HG03175 (cell line): Measurements from ENCODE around the gene USHBP1.
A peak's percentile ranks its signal among the peaks of the same experiment; 100 is the strongest.

ENCODE experiments used
- ATAC-seq: cut with Tn5 transposase; IDR thresholded peaks from one replicate; pipeline ENCODE4 v1.9.1; 2021; ENCODE audit warnings: mild to moderate bottlenecking, moderate library complexity; ENCODE audit not compliant: unreplicated experiment

The USHBP1 gene, protein sequence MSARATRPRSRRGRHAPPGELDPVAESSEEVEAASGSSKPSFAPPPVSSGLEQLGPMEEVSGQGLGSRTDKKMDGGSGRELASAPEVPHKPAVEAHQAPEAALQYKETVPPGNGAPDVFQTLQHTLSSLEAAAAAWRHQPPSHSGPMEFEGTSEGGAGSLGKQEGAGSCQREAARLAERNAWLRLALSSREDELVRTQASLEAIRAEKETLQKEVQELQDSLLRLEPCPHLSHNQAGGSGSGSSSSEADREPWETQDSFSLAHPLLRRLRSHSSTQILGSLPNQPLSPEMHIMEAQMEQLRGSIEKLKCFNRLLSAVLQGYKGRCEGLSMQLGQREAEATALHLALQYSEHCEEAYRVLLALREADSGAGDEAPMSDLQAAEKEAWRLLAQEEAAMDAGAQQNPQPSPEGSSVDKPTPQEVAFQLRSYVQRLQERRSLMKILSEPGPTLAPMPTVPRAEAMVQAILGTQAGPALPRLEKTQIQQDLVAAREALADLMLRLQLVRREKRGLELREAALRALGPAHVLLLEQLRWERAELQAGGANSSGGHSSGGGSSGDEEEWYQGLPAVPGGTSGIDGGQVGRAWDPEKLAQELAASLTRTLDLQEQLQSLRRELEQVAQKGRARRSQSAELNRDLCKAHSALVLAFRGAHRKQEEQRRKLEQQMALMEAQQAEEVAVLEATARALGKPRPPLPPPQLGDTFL

DNA sequence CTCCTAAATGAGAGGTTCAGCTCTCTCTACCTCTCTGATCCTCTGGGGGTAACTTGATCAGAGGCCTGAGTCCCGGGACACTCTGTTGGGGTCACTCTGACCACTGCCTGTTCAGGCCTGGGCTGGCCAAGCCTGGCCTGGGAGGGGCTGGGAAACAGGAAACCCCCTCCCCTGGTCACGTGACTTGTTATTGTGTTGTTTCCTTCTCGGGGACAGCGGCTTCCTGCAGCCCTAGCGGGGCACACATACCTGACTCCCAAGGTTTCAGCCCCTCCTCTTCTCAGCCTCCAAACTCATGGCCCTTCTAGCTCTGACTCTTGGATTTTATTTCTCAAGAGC, at the start of gene USHBP1:
Gene USHBP1, minus strand, starts transcription at position 105 of the 339 bp plus-strand sequence. CDS start 446 bp downstream, outside the sequence.
- no peak for ATAC-seq

DNA sequence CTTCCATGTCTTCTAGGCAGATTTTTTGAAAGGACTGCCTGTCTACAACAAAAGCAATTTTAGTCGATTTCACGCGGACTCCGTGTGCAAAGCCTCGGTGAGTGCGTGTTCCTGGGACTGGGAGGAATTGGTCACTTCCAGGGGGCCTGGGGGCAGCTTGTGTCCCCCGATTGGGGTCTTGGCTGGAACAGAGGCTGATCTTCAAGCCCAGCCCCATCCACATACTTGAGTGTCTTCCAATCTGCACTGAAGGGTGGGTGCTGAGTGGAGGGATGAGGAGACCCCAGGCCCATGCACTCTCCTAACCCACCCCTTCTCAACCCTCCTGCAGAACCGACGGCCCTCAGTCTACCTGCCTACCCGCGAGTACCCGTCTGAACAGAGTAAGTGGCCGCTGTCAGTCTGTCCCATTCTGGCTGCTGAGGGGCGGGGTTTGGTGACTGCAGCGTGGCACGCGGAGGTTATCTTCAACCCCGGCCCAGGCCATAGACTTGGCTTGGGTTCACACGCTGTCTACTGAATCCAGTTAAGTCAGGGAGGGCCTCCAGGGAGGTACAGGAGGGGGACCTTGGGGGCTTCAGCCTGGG, 49.6 kb upstream of the USHBP1 start:
- no peak for ATAC-seq

DNA sequence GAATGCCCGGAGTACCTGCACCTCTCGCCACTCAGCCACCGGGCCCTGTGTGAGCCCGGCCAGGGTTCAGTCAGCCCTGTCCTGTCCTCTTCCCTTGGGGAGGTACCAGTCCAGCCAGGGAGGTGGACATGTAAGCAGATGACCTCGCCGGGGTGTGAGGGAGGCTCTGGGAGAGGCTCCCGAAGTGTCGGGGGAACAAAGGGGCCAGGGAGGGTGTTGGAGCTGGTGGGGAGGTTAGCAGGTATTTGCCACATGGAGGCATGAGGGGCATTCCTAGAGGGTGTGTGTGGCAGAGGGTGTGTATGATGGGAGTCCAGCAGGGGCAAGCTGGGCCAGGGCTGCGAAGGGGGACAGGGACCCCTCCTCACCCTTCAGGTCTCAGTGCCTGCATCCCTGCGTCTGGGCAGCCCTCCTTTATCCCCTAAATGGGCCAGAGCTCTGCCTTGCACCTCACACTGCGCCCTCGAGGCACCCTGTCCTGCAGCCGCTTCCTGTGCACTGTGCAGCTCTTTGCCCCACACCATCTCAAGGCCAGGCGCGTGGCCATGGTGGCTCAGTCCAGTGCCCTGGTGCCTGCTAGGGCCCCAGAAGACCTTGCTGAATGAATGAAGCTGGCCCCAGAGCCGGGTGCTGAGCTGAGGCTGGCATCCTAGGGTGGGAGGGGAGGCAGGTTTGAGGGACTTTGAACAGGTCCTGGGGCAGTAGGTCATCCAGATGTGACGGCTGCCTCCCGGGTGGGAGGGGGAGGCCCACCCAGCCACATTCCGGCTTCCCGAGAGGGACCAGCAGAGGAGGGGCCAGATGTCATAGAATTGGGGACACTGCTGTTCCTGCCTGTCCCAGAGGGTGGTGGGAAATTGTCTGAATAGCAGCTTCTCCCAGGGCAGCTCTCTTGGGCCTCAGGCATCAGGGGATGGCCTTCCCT, 47.9 kb upstream of the USHBP1 start:
- no peak for ATAC-seq

DNA sequence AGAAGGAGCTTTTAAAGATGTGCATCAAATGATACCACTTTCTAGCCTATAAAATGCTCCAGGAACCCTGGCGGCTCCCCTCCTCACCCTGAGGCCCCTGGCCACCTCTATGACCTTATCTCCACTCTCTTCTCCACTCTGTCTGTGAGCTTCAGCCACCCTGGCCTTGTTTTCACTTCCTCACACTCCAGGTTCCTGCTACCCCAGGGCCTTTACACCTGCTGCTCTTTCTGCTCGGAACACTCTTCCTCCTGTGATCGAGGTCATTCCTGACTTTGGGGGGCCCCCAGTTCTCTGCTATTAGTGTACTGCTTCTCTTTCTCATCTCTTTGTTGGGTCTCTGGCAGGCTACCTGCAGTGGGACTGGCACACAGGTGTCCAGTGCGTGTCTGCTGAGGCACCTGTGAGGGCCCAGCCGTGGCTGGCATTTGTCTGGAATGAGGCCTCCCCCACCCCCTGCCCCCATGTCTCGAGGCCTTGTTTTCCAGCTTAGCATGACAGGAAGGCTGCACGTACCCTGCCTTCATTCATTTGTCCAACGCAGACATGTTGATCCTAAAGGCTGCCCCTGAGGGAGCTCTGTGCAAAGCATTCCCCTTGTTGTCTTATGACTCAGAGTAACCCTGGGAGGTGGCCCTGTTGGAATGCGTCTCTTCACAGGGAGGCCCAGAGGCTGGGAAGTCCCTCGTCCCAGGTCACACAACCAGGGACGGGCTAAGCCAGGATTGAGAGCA, 47.1 kb upstream of the USHBP1 start:
- ATAC-seq: no peak

DNA sequence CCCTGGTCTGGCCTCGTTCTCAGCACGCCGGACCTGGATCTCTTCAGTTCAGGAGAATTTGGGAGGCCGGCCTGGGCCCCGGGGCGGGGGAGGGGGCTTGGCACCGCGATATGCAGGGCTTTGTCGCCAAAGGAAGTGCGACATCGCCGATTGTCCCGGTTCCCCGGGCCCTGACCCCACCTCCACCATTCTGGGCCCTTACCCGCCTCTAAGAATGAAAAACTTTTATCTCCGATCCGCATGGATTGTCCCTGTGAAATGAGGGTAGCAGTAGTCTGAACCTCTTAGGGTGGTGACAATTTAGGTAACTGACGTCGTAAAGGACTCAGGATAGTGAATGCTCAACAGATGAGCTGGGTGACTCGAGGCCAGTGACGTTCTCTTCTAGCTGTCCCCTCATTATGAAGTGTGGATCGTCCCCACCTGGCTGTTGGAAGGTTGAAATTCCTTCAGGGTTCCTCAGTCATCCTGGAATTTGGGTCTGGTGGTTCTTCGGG, 45.5 kb upstream of the USHBP1 start:
- no peak for ATAC-seq

DNA sequence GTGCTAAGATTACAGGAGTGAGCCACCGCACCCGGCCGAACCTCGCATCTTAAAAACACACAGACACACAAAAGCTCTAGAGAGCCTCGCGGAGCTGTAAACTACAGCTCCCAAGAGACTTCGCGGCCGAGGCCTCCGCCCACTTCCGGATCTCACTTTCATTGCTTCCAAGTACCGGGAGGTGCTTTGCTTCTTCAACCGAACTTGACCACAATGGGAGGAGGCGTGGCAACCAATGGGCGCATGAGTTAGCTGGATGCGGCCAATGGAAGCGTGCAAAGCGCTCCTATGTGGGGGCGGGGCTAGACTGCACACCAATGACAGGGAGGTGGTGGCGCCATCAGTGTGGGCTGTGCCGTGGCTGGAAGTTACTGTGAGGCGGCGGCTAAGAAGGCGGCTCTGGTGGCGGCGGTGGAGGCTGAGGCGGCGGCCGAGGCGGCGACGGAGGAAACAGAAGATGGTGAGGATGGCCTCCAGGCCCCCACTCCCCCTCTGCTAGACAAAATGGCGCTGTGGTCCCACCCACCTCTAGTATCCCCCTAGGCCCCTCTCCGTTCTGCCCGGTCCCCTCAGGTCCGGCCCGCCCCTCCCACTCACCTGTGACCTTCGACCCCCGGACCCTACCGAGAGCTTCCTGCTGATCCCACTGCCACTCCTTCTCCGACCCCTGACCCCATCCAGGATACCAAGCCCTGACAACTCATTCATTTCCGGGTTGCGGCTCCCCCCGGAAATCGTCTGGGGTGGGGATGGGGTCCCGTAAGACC, 44.8 kb upstream of the USHBP1 start, which contains the start of gene DDA1:
Gene DDA1, plus strand, starts transcription at position 366 of the 767 bp plus-strand sequence. Its CDS starts 92 bp downstream, at position 458.
- peak; percentile 64 for ATAC-seq

DNA sequence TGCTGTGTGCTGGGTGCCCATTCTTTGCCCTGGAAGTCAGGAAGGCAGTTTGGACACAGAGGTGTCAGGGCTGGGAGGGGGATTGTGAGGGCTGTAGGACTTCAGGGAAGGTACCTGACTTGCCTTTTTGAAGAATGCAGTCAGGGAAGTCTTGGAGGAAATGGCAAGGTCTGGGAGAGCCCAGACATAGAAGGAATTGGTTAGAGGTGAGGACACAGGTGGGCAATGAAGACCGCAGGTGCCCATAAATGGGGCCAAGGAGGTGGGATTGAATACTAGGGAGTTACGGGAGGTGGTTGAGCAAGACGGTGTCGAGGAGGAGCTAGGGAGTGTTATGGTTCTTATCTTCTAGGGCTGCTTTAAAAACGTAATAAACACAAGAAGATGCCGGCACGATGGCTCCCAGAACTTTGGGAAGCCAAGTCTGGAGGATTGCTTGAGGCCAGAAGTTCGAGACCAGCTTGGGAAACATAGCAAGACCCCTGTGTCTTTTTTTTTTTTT, 43.4 kb upstream of the USHBP1 start:
- no peak for ATAC-seq

DNA sequence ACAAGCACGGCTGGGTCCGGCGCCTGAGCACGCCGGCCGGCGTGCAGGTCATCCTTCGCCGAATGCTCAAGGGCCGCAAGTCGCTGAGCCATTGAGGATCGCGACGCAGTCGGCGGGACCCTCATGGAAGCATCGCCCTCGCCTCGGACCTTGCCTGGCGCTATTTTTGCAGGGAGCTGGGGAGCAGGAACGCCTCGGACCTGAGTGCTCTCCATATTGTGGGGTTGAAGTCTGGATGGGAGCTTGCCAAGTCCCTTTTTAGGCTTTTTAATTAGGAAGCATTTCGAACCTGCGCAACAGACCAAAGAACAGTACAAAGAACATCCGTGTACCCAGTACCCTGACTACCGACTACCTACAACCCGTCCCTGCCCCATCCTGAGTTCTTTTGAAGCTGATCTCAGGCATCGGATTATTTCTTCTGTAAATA, 41.8 kb upstream of the USHBP1 start:
- ATAC-seq: no peak

DNA sequence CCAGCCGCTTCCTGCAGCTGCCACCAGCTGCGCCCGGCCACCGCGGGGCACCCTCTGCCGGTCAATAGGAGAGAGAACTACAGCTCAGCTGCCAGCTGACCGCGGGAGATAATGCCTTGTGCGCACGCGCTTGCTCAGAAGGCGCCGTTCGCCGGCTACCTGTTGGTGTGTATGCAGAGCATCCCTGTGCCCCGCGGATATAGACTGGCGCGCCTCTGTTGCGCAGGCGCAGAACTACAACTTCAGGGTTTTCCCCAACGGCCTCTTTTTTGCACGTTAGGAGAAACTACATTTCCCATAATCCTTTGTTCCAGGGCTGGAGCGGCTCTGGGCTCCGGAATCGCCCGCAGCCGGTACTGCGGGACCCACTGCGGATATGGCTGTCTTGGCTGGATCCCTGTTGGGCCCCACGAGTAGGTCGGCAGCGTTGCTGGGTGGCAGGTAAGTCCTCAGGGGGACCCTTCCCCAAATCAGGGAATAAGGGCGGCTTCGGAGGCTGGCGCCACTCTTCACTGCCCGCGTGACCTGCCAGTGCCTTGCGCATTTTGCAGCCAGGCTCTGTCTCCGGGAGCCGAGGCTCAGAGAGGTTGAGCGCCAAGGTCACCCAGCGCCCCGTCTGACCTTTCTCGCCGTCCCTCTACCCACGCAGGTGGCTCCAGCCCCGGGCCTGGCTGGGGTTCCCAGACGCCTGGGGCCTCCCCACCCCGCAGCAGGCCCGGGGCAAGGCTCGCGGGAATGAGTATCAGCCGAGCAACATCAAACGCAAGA, 41.2 kb upstream of the USHBP1 start, which contains the start of gene MRPL34:
Gene MRPL34, plus strand, starts transcription at position 356 of the 768 bp plus-strand sequence. Its CDS starts 21 bp downstream, at position 377.
- peak; percentile 71 for ATAC-seq

DNA sequence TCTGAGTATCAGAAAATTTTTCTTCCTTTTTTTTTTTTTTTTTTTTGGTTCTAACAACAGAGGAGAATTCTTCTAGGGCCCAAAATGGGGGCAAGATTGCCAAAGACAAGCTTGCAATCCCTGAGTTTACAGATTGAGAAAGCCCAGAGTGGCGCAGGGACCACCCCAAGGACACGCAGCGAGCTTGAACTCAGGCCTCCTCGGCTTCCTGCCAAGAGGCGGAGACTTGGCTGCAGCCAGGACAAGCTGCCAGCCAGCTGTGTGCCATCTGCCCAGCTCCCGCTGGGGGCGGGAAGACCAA, 40.6 kb upstream of the USHBP1 start:
- ATAC-seq: no peak

DNA sequence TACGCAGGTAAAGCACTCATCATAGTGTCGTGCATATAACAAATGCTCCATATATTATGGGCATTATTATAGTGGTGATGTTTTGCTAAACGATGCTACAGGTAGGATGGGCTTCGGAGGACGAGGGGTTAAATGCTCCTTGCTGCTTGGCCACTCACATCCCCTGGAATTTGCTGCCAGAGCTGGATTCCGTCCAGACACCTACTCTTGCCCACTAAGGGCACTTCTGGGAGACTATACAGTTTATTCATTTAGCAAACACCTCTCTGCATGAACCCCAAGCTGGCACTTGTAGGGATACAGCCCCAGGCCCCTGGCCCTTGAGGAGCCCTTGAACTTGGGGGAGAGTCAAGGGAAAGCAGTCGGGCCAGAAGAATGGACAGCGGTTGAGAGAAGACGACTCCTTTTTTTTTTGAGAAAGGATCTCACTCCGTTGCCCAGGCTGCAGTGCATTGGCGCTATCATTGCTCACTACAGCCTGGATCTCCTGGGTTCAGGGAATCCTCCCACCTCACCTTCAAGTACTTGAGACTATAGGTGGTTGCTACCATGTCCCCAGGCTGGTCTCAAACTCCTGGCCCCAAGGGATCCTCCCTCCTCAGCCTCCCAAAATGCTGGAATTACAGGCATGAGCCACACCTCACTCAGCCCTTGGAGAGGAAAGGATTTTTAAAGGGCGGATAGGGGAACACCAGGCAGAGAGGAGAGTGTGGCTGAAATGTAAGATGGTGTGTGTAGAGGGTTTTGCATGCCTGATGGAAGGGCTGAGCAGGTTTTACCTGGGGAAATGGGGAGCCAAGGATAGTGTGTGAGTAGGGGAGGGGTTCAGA, 40.1 kb upstream of the USHBP1 start:
- no peak for ATAC-seq

DNA sequence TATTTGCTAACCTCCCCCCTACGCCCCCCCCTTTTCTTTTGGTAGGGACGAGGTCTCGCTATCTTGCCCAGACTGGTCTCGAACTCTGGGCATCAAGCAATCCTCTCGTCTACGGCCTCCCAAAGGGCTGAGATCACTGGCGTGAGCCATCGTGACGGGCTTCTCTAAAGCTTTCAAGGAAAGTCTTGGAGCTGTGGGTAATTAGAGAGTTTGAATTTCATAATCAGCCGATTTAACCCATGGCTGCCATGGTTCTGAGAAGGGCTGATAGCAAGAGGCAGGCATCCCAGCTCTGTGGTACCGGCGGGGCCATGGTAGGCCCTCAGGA, 39.4 kb upstream of the USHBP1 start:
- no peak for ATAC-seq

DNA sequence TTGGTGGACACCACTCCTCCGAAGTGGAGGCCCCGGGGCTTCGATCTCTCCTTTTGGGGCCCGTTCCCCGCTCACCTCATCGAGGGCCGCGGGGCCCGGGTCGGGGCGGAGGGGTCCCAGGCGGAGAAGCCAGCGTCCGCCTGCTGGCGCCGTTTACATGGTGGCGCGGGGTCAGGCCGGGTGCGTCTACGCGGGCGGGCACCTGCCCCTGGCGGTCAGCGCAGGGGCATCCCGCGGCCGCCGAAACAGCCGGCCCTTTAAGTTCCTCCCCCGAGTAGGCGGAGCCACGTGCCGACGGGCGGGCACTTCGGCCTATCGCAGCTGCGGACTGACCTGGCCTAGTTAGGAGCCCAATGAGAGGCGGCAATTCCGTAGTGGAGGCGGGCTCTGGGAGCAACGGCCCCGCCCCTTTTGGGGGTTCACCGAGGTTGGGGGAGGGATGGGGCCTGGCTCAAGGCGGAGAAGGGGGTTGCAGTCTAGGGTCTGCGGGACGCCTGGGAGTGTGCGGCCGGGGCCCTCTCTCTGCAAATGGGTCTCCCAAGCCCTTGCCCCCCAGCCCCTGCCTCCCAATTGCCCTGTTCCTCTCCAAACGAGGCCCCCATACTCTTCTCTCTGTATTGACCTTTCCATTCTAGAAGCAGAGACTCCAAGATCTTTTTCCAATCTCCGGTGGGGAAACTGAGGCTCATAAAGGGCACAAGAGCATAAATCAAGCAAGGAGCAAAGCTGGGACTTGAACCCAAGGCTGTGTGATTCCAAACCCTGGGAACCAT, 38.8 kb upstream of the USHBP1 start, which contains the start of gene ABHD8:
Gene ABHD8, minus strand, starts transcription at position 259 of the 773 bp plus-strand sequence. CDS start 1,809 bp downstream, outside the sequence.
- peak; percentile 71 for ATAC-seq

DNA sequence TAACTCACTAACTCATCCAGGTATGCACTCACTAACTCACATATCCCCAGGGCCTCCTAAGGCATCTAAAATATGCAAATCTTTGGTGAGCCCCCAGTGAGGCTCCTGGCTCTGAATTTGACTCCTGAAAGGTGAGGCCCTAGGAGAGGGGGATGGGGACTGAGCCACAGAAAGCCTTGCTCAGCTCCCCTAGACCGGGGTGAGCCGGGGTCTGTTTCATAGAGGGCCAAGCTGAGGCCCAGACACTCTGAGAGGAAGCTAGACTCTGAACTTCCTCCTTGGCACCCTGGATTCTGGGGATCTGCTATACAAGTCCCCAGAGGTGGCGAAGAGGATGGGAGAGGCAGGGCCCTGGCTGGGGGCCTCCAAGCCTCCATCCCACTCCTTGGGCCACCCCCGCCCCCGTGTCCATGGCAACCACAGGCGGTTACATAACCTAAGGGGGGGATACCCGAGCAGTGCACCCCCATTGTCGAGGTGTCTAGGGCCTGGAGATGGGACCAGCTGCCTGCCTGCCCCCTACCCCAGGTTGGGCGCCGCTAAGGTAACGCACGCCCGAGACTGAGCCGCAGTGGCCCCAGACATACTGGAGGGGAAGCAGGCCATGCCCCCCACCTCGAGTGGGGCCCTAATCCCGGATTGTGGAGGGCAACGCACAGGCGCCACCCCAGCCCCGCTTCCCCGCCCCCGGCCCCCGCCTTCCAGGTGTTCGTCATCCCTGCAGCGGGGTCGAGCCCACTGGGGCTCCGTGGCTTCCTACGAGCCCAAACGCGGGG, 38.0 kb upstream of the USHBP1 start:
- ATAC-seq: no peak

DNA sequence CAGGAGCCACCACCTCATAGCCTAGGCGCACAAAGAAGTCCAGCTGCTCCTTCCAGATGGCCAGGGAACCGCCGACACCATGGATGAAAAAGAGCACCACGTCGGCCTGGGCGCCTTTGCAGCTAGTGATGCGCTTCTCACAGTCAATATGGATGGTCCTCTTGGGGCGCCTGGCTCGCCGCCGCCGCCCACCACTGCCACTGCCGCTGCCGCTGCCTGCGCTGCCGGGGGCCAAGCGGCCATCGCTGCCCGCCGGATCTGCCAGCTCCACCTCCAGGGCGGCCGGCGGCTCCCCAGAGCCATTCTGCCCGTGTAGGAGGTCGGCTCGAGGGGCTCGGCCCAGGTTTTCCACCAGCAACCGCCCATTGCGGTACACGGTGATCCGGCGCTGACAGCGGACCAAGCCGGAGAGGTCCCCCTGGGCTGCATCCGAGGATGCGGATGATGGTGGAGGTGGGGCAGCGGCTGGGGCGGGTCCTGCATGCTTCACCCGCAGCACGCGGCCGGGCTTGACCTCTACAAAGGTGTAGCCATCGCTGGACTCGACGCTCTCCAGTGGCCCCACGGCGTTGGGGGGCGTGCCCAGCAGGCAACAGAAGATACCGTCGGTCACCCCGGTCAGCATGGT, 36.6 kb upstream of the USHBP1 start:
- no peak for ATAC-seq
